OCI-M1 (cell line): ENCODE data around the gene KIF6.
"Not testable (repeated sequence)": the region's sequence is repeated elsewhere in the genome, so short reads cannot be mapped to it uniquely, and the experiment has no call there.

ENCODE experiments used
- DNase-seq: peaks from one replicate; lab custom pipeline; 2025; lab: John Stamatoyannopoulos, UW

Gene KIF6

DNA sequence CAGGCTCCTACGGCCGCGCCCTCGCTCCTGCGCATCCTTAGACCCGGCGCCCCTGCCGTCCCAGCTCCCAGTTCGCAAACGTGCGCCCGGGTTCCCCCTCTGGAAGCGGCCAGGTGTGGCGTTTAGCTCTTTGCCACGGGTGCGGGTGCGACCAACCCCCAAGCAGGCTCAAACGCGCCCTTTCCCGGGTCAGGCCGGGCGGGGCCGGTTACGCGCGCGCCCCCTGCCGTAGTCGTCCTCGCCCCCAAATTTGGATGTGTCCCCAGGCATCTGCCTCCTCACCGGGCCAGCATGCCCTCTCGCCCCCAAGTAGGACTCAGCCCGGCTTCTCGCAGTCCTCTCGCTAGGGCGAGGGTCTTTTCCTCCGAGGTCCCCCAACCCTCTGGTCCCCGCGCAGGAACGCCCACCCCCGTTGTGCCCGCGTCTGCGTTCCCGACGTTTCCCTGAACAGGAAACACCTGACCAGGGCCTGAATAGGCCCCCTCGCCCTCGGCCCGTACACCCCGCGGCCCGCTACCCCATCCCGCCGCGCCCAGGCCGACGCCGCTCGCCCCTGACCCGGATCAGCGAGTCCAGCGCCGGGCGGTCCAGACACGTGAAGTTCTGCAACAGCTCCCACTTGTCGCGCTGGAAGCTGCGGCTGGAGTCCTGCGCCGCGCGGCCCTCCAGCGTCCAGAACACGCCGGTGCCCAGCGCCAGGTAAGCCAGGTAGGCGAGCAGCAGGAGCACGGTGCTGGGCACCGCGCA is 411.5 kb downstream of the KIF6 start:
- no peak for DNase-seq

DNA sequence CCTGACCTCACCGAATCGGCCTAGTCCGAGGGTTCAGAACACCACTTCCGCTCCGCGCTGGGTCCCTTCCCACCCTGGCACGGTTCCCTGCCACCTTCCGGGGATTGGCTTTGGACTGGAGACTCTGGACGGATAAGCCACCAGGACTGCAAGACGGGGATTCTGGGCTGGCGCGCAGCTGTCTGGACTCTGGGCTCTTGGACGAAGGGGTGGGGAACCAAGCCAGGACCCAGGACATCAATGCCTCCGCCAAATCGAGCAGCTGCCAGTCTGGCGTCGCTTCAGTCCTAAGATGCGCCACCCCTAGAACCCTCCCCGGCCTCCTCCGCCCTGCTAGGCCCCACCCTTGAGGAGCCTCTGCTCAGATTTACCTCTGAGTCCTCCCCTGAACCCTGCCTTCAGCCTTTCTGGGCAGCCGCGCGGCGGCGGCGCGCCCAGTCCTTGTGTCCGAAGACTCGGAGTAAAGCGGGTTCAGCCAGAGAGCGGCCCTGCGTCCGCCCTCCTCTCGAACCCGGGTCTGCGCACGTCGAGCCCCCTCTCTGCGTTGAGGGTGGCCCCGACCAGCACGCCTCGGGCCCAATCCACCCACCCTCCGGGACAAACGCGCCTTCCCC is 412.2 kb downstream of the KIF6 start:
- DNase-seq: no peak

DNA sequence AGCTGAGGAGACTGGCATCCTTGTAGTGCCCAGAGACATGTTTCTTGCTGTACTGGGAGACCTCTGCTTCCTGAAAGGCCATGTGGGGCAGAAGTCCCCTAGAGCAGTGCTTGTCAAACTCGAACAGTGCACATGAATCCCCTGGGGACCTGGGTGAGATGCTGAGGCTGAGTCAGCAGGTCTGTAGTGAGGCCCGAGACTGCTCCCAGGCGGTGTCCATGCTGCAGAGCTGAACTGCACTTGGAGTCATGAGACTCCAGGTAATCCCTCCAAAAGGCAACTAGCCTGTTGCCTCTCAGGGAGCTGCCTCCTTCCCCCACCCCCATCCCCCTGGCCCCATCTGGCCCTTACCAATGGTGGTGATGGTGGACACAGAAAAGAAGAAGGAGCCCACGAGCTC is 414.7 kb downstream of the KIF6 start:
- no peak for DNase-seq

DNA sequence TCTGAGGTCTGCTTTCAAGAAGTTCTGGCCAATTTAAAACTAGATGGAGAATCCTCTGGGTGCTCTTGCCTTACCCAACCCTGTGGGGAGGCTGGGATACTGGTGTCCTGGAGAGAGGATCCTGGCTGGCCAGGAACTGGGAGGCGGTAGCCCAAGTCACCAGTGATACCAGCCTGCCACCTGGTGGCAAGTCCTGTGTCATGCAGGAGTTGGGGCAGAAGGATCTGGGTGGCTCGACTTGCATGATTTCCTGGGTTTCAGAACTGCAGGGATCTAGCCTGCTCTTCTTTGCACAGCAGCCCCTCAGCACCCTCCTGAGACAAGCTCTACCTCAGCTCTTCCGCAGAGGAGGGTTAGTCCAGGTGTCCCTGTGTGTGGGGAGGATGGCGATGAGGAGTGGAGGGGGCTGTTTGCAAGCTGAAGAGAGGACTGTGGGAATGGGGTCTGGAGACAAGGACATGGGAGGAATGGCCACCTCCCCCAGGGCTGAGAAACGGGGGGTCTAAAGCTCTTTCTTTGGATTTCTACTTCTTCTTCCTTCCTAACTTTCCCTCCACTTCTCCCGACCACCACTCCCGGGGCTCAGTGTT is 415.2 kb downstream of the KIF6 start:
- DNase-seq: peak; percentile 85

DNA sequence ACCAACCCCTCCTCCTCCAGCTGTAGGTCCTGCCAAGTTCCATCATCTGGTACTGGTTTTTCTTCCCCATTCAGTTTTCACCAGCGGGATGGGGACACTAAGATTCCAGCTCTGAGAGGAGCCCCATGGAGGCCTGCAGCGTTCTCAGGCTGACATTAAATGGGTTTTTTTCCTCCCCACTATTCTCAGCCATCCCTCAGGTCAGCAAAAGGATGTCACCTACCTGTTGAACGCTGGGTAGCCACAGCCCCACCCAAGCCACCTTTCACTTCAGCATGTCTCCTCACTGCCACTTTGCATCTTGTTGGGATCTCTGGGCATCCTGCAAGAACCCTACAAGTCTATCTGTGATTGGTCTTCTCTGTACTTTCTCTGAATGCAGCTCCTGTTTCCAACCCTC is 417.7 kb downstream of the KIF6 start:
- no peak for DNase-seq

DNA sequence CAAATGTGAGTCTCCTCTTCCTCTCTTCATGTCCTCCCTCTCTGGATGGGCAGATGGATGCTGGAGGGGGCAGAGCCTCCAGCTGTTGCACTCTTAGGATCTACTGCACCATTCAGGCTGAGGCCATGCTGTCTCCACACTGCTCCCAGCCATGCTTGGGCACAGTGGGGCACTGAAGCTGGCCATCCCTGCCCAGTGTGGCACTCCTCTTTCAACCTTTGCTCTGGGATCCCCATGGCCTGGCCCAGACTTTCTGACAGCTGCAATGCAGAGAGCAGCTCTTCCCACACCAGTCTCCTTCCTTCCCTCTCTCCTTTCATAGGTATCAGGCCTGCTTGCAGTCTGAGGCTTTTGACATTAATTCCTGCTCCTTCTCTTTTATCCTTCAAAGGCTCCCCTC is 420.3 kb downstream of the KIF6 start:
- no peak for DNase-seq

DNA sequence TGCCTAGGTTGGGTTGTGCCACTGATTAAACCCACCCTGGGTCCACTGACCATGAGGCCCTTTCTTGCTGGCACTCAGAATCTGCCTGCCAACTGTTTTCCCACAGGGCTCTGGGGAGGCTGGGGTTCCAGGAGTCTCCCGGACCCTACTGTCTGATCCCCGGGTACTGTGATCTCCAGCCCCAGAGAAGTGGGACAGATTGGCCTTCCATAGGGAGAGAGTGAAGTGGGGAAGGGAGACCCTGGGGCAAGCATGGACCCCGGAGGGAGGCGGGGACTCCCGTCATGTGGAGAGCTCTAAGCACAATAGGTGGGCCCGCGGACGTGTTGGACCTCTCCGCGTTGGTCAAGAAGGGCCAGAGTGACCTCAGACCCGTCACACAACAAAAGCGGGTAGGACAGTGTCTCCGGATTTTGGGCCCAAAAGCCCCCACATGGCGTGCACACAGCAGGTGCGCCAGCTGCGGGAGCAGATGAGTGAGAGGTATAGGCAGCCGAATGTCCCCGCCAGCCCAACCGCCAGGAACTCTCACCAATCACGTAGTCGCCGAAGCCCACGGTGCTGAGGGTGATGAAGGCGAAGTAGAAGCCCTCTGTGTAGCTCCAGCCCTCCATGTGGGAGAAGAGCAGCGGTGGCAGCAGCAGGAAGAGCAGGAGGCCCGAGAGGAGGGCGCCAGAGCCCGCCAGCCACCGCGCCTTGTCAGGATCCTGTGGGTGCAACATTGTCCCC is 421.6 kb downstream of the KIF6 start:
- no peak for DNase-seq

DNA sequence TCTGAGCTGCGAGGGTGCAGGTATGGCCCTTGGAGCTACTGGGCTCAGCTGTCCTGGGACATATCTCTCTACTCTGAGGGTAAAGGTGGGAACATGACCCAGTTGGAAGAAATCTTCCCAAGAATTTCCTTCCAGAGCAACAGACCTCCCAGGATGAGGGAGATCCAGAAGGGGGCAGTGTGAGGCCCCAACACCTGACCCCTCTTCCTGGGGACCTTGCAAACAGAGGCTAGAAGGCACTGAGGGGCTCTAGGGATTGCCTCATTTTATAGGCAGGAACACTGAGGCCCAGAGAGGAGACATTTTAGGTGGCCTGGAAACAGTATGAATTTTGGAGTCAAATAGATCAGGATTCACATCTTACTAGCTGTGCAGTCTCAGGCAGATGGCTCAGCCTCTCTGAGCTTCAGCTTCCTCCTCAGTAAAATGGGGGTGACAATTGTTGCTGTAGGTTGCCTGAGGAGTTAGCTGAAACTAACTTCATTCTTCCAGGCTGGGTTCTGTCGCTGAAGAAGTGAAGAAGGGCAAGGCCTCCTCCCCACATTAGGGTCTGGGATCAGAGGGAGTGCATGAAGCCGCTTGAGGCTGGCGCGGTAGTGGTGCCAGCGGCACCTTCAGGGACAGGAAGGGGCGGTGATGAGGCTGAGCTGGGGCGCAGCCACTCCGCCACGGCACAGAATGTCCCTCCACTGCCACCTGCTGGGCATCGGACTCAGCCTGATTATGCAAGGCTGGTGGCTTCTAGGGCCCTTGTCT is 422.4 kb downstream of the KIF6 start:
- DNase-seq: peak; percentile 94

DNA sequence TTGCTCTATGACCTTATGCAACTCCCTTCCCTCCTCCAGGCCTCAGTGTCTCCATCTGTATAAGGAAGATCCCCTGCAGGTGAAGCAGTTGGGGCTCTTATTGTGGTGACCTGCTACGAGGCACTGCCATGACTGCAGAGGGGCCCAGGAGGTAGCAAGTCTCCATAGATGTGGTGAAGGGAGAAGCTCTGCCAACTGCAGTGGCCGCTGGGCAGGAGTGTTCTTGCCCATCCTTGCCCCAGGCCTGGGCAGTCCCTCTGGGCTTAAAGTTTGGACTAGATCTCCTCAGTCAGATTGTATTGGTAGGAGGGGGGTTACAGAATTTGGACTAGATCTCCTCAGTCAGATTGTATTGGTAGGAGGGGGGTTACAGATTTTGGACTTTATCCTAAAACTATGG is 423.2 kb downstream of the KIF6 start:
- no peak for DNase-seq

DNA sequence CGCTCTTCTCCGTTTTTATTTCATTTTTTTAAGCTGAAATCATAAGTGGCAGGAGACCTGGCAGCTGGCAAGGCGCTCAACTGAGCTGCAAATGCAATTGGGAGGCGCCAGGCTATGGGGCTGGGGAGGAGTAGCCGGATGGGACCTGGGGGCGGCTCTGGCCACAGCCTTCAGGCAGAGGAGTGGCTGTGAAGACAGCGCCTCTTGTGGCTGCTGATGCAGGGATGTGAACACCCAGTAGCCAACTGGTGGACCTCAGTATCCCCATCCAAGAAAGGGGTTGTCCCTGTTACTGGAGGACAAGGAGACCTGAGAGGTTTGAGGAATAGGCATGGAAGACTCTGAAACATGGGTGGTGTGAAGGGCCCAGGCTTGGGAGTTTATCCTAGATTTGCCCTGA is 423.6 kb downstream of the KIF6 start:
- peak; percentile 14 for DNase-seq

DNA sequence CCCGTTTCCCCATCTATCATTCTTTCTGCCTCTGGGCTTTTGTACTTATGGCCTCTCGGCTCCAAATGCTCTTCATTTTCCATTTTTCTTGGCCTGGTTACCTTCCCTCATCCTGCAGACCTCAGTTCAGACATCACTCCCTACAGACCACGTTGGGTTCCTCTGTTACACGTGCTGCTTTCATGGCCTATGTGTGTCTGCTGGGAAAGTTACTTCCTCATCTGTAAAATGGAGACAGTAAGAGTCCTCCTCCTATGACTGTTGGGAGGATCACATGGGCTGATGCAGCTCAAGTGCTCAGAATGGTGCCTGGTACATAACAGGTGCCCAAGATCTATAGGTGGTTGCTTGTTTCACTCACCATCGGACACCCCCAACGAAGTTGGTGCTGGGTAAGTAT is 424.5 kb downstream of the KIF6 start:
- DNase-seq: peak; percentile 87

DNA sequence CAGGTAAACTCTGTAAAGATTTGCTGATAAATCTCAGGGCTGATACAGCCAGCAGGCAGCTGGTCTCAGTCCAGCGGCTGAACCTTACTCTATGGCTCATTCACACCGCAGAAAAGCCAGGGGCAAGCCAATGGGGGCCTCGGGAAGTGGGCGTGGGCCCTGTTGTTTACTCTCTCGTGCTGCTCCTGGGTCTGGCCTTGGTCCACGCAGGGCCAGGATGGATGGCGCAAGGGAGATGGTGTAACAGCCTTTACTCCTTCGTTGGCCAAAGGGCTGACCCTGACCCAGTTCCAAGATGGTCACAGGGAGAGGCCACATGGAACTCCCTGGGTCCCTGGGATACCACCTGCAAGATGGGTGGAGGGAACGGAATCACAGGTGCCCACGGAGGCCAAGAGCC is 427.1 kb downstream of the KIF6 start:
- no peak for DNase-seq

DNA sequence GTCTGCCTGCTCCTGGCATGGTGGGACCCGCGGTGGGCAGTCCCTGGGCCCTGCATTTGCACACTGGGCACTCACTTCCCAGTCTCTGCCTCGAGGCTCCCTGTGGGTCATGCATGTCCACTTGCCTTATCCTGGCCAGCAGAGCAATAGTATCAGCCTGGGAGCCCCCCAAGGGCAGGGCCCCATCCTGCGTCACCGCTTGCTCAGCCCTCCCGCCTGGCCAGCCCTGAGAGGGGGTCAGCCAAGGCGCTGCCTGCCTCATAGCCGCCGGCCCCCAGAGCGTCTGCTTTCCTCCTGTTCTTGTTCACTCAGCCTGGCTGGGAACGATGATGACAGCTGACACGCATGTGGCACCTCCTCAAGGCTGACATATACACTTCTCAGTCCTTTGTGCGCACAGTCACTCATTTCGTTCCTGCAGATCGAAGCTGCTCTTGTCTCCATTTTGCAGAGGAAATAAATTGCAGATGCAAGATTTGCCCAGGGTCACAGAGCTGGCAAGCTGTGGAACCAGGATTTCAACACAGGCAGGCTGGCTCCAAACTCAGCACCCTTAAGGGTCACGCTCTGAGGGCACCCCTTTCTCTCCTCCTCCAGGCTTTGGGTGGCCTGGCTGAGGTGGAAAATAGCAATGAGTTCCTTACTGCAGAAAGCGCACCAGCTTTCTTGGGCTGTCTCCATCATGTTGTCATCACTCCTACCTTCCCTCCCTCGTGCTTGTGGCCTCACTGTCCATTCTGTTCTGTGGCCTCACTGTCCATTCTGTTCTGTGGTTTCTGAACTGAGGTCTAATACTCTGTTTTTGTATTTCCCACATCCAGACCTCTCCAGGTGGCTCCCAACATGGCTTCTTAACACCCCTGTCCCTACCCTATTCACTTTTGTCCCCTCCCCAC is 428.2 kb downstream of the KIF6 start:
- no peak for DNase-seq

DNA sequence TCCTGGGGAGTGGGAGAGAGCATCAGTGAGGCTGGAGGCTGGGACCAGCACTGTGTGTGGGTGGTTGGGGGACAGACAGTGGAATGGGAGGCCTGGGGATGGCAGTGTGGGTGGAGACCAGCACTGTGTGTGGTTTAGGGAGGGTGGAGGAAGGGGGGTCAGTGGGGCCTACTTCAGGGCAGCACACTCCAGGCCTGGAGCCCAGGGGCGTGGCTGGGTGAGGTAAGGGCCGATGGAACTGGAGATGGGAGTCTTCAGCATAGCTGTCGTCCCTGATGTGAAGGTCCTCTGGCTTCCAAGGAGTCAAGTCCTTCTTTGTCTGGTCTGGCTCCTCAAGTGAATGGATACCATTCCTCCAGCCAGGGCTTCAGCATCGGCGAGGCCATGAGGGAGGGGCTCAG is 429.6 kb downstream of the KIF6 start:
- no peak for DNase-seq

DNA sequence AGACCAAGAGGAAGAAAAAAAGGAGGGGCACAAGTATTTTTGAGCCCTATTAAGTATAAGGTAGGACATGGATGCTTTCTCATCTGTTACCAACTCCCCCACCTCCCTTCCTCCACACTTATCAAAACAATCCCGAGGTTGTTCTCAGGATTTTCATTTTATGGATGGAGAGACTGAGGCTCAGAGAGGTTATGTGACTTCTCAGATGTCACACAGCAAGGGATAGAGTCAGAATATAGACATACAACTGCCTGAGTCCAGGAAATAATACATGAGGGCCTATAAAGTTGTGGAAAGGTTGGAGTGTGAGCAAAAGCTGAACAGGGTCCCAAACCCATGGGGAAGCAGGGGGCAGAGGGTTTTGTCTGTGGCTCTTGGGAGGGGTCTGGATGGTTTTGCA is 430.3 kb downstream of the KIF6 start:
- no peak for DNase-seq

DNA sequence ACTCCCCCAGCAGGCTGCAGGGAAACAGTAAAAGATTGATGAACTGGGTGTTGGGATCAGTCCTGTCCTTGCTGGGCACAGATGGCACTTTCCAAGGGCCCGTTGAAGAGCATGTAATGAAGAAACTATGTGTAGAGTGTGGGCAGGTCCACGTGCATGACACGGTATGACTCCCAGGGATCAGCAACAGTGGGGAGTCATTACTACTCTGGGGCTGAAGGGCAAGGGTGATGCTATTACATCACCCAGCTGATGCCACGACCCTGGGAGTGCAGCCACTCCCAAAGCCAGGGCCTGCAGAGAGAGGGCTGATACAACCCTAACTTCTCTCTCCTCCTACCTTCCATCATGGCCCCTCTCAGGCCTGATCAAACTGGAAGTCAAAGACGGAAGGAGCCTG is 431.1 kb downstream of the KIF6 start:
- DNase-seq: no peak

DNA sequence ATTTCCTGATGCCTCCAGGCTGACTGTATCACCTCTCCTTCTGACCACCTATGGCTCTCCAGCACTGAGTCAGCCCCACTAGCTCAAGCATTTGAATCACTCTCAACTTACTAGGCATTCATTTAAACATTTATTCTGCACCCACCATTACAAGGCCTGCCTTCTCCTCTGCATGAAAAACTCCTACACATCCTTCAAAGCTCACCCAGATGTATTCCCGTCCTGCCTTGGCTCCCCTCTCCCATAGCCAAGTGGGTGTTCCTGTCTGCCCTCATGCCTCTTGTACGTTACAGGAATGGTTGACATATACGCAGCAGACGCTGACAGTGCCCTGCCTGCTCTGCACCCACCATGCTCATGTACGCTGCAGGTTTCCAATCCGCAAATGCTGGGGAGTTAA is 432.6 kb downstream of the KIF6 start:
- no peak for DNase-seq

DNA sequence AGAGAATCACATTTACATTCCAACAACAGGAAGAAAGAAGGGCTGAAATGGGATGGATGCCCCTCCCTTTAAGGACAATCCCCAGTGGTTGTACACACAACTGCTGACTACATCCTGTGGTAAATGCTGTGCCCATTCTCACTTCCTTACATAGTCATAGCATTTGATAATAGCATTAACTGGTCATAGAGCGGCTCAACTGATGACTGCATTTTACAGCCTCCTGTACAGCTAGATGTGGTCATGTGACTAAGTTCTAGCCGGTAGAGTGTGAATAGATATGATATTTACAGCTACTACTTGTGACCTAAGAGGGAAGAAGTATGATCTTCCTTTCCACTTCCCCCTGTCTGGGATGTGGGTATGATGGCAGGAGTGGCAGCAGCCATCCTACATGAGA is 435.7 kb downstream of the KIF6 start:
- no peak for DNase-seq

DNA sequence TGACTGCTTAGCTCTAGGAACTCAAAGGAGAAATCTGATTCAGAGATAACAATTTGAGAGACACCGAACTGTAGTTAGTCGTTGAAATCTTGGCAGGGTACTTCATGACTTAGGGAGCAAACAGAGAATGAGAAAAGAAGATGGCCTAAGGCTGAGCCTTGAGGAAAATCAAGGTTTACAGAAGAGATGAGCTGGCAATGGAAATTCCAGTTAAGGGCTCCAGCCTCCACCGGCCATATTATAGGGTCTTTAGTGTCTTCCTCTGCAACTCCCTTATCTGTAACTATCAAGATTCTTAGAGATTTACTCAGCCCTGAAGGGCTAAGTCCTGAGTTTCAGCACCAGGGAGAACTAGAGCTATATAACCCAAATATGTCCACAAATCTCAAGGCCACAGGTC is 437.6 kb downstream of the KIF6 start:
- no peak for DNase-seq

DNA sequence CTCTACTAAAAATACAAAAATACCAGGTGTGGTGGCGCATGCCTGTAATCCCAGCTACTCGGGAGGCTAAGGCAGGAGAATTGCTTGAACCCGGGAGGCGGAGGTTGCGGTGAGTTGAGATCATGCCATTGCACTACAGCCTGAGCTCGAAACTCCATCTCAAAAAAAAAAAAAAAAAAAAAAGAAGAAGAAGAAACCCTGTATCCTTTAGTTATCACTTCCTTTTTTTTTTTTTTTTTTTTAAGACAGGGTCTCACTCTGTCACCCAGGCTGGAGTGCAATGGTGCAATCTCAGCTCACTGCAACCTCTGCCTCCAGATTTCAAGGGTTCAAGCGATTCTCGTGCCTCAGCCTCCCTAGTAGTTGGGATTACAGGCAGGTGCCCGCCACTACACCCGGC is 438.6 kb downstream of the KIF6 start:
- not testable (repeated sequence) for DNase-seq

DNA sequence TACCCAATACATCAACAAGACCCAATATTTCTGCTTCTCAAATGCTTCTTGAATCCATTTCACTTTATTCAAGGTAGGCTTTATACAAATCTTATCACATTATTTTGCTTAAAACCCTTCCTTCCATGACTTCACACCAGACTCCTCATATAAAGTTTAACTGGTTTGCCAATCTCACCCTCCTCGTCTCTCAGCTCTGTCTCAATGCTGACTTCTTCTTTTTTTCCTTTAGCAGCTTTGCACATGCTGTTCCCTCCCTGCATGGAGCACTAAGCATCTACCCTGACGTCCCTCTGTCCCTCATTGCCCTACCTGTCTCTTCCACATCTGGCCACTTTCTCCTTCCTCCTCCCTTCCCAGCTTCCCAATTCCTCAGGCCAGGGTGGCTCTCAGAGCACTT is 442.4 kb downstream of the KIF6 start:
- DNase-seq: peak; percentile 18
